HG02981 (cell line): Measurements from ENCODE around the gene SAP30.

Experiments
- ATAC-seq: cut with Tn5 transposase; IDR thresholded peaks from one replicate; pipeline ENCODE4 v1.9.1; 2021; ENCODE audit warnings: mild to moderate bottlenecking, moderate library complexity; ENCODE audit not compliant: unreplicated experiment

SAP30 gene

GRCh38 chr4:173370477-173371291 lies at the start of gene SAP30:
Gene SAP30 (plus strand): TSS chr4:173370954. CDS start chr4:173371183, 229 bp downstream.
- ATAC-seq = peak; percentile 67

- ATAC-seq = no peak
These were observed 45.6 kb upstream of the SAP30 start for GRCh38 chr4:173325007-173325736.

- ATAC-seq = no peak
These were observed 42.4 kb upstream of the SAP30 start for GRCh38 chr4:173328236-173328901.

GRCh38 chr4:173330590-173330989 lies 40.2 kb upstream of the SAP30 start:
- no peak for ATAC-seq

- no peak for ATAC-seq
These were observed 38.7 kb upstream of the SAP30 start for GRCh38 chr4:173332021-173332487.

- no peak for ATAC-seq
These were observed 37.6 kb upstream of the SAP30 start for GRCh38 chr4:173332963-173333657.

- ATAC-seq = no peak
These were observed 37.1 kb upstream of the SAP30 start for GRCh38 chr4:173333658-173334084.

- peak; percentile 91 for ATAC-seq
These were observed 36.5 kb upstream of the SAP30 start, which contains the start of gene HMGB2 for GRCh38 chr4:173334085-173334890. Gene HMGB2 (minus strand): TSS chr4:173334358. CDS start chr4:173333649, 709 bp downstream.

GRCh38 chr4:173334891-173335752 lies 35.6 kb upstream of the SAP30 start:
- peak; percentile 19 for ATAC-seq

GRCh38 chr4:173337463-173337862 lies 33.3 kb upstream of the SAP30 start:
- ATAC-seq = no peak

GRCh38 chr4:173343832-173344397 lies 26.8 kb upstream of the SAP30 start:
- ATAC-seq = no peak

GRCh38 chr4:173345648-173346047 lies 25.1 kb upstream of the SAP30 start:
- no peak for ATAC-seq

- ATAC-seq = no peak
These were observed 24.7 kb upstream of the SAP30 start for GRCh38 chr4:173346074-173346473.

GRCh38 chr4:173347467-173347866 lies 23.3 kb upstream of the SAP30 start:
- ATAC-seq = no peak

GRCh38 chr4:173357939-173358338 lies 12.8 kb upstream of the SAP30 start:
- no peak for ATAC-seq

GRCh38 chr4:173360587-173361221 lies 10.1 kb upstream of the SAP30 start:
- no peak for ATAC-seq

GRCh38 chr4:173362666-173363065 lies 8.1 kb upstream of the SAP30 start:
- ATAC-seq = no peak

GRCh38 chr4:173365359-173365996 lies 5.3 kb upstream of the SAP30 start:
- no peak for ATAC-seq
